Skeletal muscle tissue (tissue), 4 donors: ENCODE data around the gene MRFAP1. TPM values are rescaled to one million over a fixed set of nuclear protein-coding genes. Genes with fewer than 3 reads are reported as not detected.
"Not testable (repeated sequence)": the region's sequence is repeated elsewhere in the genome, so short reads cannot be mapped to it uniquely, and the experiment has no call there.

Source experiments
- H3K27ac ChIP-seq: one replicate; pipeline ENCODE4 v1.7.0; 2013; ENCODE audit warnings: mild to moderate bottlenecking, low read depth, low read length, inconsistent platforms
- H3K27me3 ChIP-seq, 3 donors: one replicate each; pipeline ENCODE4 v1.7.0; 2013; ENCODE audit warnings: low read length in 3 of 3; ENCODE audit not compliant: control insufficient read depth in 3 of 3, insufficient read depth in 3 of 3
- H3K36me3 ChIP-seq, 3 donors: one replicate each; pipeline ENCODE4 v1.7.0; 2013; ENCODE audit warnings: low read length in 3 of 3; ENCODE audit not compliant: control insufficient read depth in 3 of 3, insufficient read depth in 3 of 3
- H3K4me1 ChIP-seq, 3 donors: one replicate each; pipeline ENCODE4 v1.7.0; 2013; ENCODE audit warnings: low read length in 3 of 3, mild to moderate bottlenecking in 3 of 3; ENCODE audit not compliant: control insufficient read depth in 3 of 3, insufficient read depth in 3 of 3
- H3K4me3 ChIP-seq, 3 donors: one replicate each; pipeline ENCODE4 v1.7.0; 2013; ENCODE audit warnings: low read length in 3 of 3
- H3K9ac ChIP-seq, 3 donors: one replicate each; pipeline ENCODE4 v1.7.0; 2013; ENCODE audit warnings: low read length in 3 of 3, mild to moderate bottlenecking in 3 of 3, moderate library complexity in 2 of 3, low read depth in 1 of 3
- H3K9me3 ChIP-seq, 3 donors: one replicate each; pipeline ENCODE4 v1.7.0; 2013; ENCODE audit warnings: low read length in 3 of 3; ENCODE audit not compliant: control insufficient read depth in 3 of 3
- total RNA-seq: library from RNA; depleted of rRNA; stranded (reverse); fragments of >200 nt; gene quantifications from one replicate; pipeline ENCODE4 v1.2.3, GENCODE V29; 2014
- donor health status: Osteomylitis.

The MRFAP1 gene
- total RNA-seq, 1 donor from 2014 or later, result 83.0 TPM

DNA sequence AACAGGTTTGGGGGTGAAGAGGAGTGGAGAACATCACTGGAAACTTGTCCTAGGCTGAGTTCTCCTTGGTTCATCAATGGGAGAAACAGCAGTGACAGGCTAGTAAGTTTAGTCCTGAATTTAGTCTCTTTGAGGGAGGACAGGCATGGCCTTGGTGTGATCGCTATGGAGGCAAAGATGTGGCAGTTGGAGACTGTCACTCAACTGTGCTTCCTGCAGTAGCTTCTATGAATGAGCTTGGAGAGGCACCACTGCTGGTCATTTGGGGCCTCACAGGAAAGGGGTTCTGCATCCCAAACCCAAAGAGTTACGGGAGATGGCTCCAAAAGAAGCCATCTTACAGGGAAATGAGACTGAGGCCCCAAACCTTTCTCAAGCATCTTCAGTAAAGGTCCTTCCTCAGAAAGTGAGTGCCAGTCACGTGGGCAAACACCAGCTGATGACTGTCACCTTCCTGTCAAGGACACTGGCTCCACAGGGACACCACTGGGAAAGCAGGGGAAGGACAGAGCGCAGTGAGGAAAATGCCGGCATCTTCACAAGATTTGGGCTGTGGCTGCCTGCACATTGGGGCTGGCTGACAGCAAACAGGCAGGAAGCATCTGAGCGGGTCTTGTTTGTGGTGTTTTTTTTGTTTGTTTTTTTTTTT is 7.2 kb downstream of the MRFAP1 start:
- Histone ChIP-seq H3K4me1 (peaks cover 13 to 27% (median 13%) of the 10 kb centered on the region in 3 donors), H3K9me3 (no peaks in the 10 kb centered on the region), H3K9ac (no peak overlapping the region), H3K36me3 (peaks cover 6 to 8% (median 7%) of the 10 kb centered on the region in 3 donors), H3K27me3 (no peaks in the 10 kb centered on the region), H3K27ac (no peak overlapping the region), H3K4me3 (no peak overlapping the region)

DNA sequence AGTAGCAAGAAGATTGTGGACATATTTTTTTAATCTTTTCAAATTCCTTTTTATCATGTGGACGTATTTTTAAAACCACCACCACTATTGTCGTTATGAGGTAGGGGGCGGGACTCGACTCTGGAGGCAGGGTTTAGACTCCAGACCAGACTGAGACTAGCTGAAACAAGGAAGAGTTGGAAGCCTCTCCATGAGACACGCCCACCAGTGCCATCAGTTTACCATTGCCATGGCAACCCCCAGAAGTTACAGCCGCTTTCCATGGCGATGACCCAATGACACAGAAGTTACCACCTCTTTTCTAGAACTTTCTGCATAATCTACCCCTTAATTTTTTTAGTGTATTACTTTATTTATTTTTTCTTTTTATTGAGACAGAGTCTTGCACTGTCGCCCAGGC is 8.7 kb downstream of the MRFAP1 start:
- no peaks in the 10 kb centered on the region for H3K36me3 ChIP-seq
- H3K4me1 ChIP-seq, result peaks cover 0 to 12% (median 3%) of the 10 kb centered on the region in 3 donors
- no peaks in the 10 kb centered on the region for H3K9me3 ChIP-seq
- H3K27ac ChIP-seq, result no peak overlapping the region
- H3K9ac ChIP-seq, result no peak overlapping the region
- no peaks in the 10 kb centered on the region for H3K27me3 ChIP-seq
- no peak overlapping the region for H3K4me3 ChIP-seq

DNA sequence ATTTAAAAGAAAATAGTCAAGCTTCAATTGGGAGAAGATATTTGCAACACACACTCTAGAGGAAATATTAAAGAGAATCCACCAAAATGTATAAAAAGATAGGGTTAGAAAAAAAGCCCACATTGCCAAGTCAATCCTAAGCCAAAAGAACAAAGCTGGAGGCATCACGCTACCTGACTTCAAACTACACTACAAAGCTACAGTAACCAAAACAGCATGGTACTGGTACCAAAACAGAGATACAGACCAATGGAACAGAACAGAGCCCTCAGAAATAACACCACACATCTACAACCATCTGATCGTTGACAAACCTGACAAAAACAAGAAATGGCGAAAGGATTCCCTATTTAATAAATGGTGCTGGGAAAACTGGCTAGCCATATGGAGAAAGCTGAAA is 13.7 kb downstream of the MRFAP1 start:
- not testable (repeated sequence) for H3K27me3 ChIP-seq, H3K4me1 ChIP-seq, H3K4me3 ChIP-seq, H3K36me3 ChIP-seq, H3K9ac ChIP-seq, H3K9me3 ChIP-seq, H3K27ac ChIP-seq

DNA sequence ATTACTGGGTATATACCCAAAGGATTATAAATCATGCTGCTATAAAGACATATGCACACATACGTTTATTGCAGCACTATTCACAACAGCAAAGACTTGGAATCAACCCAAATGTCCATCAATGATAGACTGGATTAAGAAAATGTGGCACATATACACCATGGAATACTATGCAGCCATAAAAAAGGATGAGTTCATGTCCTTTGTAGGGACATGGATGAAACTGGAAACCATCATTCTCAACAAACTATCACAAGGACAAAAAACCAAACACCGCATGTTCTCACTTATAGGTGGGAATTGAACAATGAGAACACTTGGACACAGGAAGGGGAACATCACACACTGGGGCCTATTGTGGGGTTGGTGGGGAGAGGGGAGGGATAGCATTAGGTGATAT is 14.8 kb downstream of the MRFAP1 start:
- H3K9ac ChIP-seq, H3K9me3 ChIP-seq, H3K36me3 ChIP-seq, H3K4me1 ChIP-seq, H3K27me3 ChIP-seq, H3K27ac ChIP-seq, H3K4me3 ChIP-seq: not testable (repeated sequence)

DNA sequence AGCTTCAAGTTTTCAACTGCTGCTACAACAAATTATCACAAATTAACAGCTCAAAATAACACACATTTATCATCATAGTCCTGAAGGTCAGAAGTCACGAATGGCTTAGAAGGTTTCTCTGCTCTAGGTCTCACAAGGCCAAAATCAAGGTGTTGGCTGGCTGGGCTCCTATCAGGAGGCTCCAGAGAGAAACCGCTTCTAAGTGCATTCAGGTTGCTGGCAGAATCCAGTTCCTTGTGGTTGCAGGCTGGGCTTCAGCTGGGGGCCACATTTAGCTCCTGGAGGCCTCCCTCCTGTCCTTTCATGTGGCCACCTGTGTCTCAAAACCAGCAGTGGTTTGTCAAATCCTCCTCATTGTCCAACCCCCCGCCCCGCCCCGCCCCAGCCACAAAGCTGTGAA is 15.4 kb downstream of the MRFAP1 start:
- H3K4me3 ChIP-seq, result no peak overlapping the region

GRCh38 chr4:6657242-6658208 is 17.0 kb downstream of the MRFAP1 start:
- Histone ChIP-seq H3K9me3 (no peaks in the 10 kb centered on the region), H3K4me1 (peaks cover 0 to 3% (median 3%) of the 10 kb centered on the region in 3 donors), H3K27ac (no peak overlapping the region), H3K4me3 (no peak overlapping the region), H3K36me3 (no peaks in the 10 kb centered on the region), H3K27me3 (peaks cover 3 to 18% (median 5%) of the 10 kb centered on the region in 3 donors), H3K9ac (no peak overlapping the region)

More for the DNA sequence above, 15.4 kb downstream of the MRFAP1 start:
- H3K27ac ChIP-seq, result no peak overlapping the region
- no peak overlapping the region for H3K9ac ChIP-seq
- peaks cover 3 to 13% (median 5%) of the 10 kb centered on the region in 3 donors for H3K27me3 ChIP-seq
- peaks cover 0 to 3% (median 3%) of the 10 kb centered on the region in 3 donors for H3K4me1 ChIP-seq
- H3K36me3 ChIP-seq, result no peaks in the 10 kb centered on the region
- H3K9me3 ChIP-seq, result no peaks in the 10 kb centered on the region

DNA sequence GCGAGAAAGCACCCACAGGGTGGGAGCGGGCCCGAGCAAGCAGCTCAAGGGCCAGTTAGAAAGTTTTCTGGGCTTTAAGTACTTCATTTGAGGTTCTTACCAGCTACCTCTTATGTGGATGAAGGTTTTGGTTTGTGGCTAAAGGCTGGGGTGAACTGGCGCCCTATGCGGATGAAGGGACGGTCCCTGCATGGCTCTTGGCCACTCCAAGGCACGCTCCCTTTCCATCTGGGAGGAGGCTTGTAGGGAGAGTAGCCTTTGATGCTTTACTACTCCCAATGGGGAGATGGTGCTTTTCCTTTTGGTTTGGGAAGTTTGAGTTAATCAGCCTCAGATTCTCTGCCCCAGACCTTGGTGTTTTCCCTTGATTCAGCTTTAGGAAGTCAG is 17.7 kb downstream of the MRFAP1 start:
- H3K4me3 ChIP-seq, result peak overlapping the region in 2 of 3 donors; percentile 49 to 61
- peak overlapping the region in 1 of 3 donors; percentile 54 for H3K9ac ChIP-seq
- peaks cover 3 to 23% (median 7%) of the 10 kb centered on the region in 3 donors for H3K27me3 ChIP-seq
- peaks cover 0 to 3% (median 3%) of the 10 kb centered on the region in 3 donors for H3K4me1 ChIP-seq
- H3K27ac ChIP-seq, result no peak overlapping the region
- H3K9me3 ChIP-seq, result no peaks in the 10 kb centered on the region
- H3K36me3 ChIP-seq, result no peaks in the 10 kb centered on the region

GRCh38 chr4:6658597-6659075 is 18.2 kb downstream of the MRFAP1 start:
- Histone ChIP-seq H3K9ac (peak overlapping the region in 2 of 3 donors; percentile 29 to 54), H3K27me3 (peaks cover 3 to 27% (median 12%) of the 10 kb centered on the region in 3 donors)

GRCh38 chr4:6659897-6660296 is 19.4 kb downstream of the MRFAP1 start:
- Histone ChIP-seq H3K36me3 (no peaks in the 10 kb centered on the region), H3K27me3 (peaks cover 3 to 32% (median 21%) of the 10 kb centered on the region in 3 donors)

More at GRCh38 chr4:6658597-6659075, 18.2 kb downstream of the MRFAP1 start:
- H3K4me3 ChIP-seq, result peak overlapping the region in 2 of 3 donors; percentile 49 to 61
- peaks cover 0 to 5% (median 3%) of the 10 kb centered on the region in 3 donors for H3K4me1 ChIP-seq
- no peak overlapping the region for H3K27ac ChIP-seq
- no peaks in the 10 kb centered on the region for H3K36me3 ChIP-seq
- no peaks in the 10 kb centered on the region for H3K9me3 ChIP-seq

More at GRCh38 chr4:6659897-6660296, 19.4 kb downstream of the MRFAP1 start:
- no peak overlapping the region for H3K4me3 ChIP-seq
- no peak overlapping the region for H3K27ac ChIP-seq
- no peak overlapping the region for H3K9ac ChIP-seq
- peaks cover 0 to 15% (median 11%) of the 10 kb centered on the region in 3 donors for H3K4me1 ChIP-seq
- H3K9me3 ChIP-seq, result no peaks in the 10 kb centered on the region
